OCI-LY1 (cell line): Measurements from ENCODE around the gene DAND5.

ENCODE experiments used
- CTCF ChIP-seq: fragments of 200-600 bp; sonication (generic), shearing (Covaris generic); IDR thresholded peaks from 2 replicates; pipeline ENCODE4 v1.5.1; 2017; ENCODE audit warnings: mild to moderate bottlenecking, antibody characterized with exemption, low read length, moderate library complexity, mixed read lengths
- EZH2 ChIP-seq: fragments of 200-600 bp; sonication (generic), shearing (Covaris generic); IDR thresholded peaks from 2 replicates; pipeline ENCODE4 v1.8.0; 2017; ENCODE audit warnings: borderline replicate concordance, mixed run types, mild to moderate bottlenecking, antibody characterized with exemption, low read length, moderate library complexity, mixed read lengths

- TF ChIP-seq CTCF (no peak), EZH2 (no peak)
Observed at GRCh38 chr19:12973236-12973635, 3.9 kb downstream of the DAND5 start.
